Hematopoietic multipotent progenitor cell (in vitro differentiated cells): ENCODE results near the gene NAALADL2. TPM values are rescaled to one million over a fixed set of nuclear protein-coding genes. Genes with fewer than 3 reads are reported as not detected.
"Not testable (repeated sequence)": the region's sequence is repeated elsewhere in the genome, so short reads cannot be mapped to it uniquely, and the experiment has no call there.

Experiments
- DNase-seq, 3 donors: peaks; one replicate each; pipeline ENCODE4 v3.0.0-alpha.2; 2011 to 2015; ENCODE audit warnings: low read depth in 2 of 3, low spot score in 2 of 3
- total RNA-seq: library from RNA; depleted of rRNA; stranded (reverse); fragments of >200 nt; gene quantifications from one replicate; pipeline ENCODE4 v1.2.3, GENCODE V29; 2012

The NAALADL2 gene
- total RNA-seq, 1 donor = 4.6 TPM

DNA sequence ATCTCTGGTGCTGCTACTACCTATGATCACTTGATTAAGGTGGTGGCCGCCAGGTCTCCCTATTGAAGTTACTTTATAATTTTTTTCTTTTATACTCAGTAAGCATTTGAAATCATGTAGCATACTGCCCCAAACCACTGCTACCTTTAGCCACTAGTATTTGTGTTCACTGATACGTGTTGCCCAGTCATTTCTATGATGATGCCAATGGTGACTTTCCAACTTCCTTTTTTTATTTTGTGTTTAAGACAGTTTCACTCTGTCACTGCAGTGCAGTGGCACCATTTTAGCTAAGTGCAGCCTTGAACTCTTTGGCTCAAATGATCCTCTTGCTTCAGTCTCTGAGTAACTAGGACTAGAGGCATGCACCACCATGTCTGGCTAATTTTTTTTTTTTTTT is 598.2 kb downstream of the NAALADL2 start:
- no peak for DNase-seq

DNA sequence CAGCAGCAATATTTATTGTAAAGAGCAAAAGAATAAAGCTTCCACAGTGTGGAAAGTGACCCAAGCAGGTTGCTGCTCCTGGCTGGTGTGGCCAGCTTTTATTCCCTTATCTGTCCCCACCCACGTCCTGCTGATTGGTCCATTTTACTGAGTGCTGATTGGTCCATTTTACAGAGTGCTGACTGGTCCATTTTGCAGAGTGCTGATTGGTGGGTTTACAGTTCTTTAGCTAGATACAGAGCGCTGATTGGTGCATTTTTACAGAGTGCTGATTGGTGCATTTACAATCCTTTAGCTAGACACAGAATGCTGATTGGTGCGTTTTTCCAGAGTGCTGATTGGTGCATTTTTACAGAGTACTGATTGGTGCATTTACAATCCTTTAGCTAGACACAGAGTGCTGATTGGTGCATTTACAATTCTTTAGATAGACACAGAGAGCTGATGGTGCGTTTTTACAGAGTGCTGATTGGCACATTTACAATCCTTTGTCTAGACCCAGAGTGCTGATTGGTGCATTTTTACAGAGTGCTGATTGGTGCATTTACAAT is 601.8 kb downstream of the NAALADL2 start:
- not testable (repeated sequence) for DNase-seq

- DNase-seq = no peak
Observed at GRCh38 chr3:175464362-175464761, 605.2 kb downstream of the NAALADL2 start.

DNA sequence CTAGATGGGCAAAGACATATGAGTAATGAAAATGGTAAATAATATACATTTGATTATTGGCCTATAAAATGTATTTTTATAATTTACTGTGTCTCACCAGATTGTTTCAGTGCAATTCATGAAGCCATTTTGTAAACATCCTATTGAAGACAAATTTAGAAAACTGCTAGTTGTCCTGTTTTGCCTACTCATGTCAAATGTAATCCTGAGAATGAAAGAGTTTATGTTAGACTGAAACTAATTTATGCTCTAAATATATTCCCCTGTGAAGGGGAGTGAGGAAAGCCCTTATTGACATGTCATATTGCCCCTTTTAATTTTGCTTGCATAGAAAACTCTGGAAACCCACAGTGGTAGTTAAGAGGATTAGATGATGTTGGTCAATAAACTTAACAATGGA is 610.0 kb downstream of the NAALADL2 start:
- no peak for DNase-seq

DNA sequence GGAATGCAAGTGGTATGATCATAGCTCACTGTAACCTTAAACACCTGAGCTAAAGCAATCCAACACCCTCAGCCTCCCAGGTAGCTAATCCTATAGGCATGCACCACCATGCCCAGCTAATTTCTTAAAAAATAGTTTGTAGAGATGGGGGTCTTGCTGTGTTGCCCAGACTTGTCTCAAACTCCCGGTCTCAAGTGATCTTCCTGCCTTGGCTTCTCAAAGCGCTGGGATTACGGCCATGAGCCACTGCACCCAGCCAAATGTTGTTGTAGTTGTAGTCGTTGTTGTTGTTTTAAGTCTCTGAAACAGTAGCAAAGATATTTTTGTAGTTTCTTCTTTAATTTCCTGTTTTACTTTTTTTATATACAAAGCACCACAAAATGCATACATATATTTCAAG is 616.6 kb downstream of the NAALADL2 start:
- DNase-seq = no peak

DNA sequence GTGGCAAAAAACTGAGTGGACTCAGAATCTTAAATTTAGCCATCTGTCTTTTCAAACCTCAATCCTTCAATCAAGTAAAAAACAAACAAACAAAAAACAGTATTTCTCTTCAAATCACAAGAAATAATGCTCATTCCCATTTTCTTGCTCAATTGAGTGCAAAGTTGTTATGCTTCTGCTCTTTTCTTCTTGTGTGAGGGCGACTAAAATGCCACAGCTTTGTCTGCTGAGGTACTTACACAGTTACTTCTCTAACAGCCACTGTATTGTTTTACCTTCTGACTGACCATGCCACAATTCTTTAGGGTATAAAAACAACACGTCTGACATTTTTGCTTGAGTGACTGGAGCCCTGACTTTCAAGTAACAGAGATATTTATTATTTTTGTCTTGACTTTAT is 617.4 kb downstream of the NAALADL2 start:
- no peak for DNase-seq

- no peak for DNase-seq
Observed at GRCh38 chr3:175477651-175478224, 618.6 kb downstream of the NAALADL2 start.

GRCh38 chr3:175478301-175478700 is 619.2 kb downstream of the NAALADL2 start:
- DNase-seq = no peak

GRCh38 chr3:175479175-175479574 is 620.0 kb downstream of the NAALADL2 start:
- DNase-seq = no peak

GRCh38 chr3:175479800-175480199 is 620.7 kb downstream of the NAALADL2 start:
- DNase-seq = no peak

DNA sequence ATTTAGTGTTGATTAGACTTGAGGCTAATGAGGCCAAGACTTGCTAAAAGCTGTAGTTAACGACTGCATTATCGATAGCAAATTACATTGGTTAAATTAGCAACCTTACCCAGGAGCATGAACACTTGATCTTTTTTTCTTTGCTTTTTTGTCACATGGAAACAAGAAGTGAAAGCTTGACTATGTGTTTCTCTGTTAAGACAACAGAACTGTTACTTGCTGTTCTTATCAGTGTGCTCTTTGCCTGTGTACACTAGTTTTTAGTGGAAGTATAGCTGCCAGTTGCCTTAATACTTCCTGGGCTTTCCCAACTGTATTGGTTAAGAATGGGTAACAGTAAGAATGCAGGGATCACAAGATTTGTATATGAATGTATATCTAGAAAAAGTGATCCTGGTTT is 625.5 kb downstream of the NAALADL2 start:
- DNase-seq = no peak

DNA sequence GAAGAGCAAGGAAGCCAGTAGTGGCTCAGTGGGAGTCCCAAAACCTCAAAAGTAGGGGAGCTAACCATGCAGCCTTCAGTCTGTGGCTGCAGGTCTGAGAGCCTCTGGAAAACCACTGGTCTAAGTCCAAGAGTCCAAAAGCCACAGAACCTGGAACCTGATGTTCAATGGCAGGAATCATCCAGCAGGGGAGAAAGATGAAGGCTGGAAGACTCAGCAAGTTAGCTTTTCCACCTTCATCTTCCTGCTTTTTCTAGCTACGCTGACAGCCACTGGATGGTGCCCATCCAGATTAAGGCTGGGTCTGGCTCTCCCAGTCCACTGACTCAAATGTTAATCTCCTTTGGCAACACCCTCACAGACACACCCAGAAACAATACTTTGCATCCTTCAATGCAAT is 626.3 kb downstream of the NAALADL2 start:
- DNase-seq = no peak

DNA sequence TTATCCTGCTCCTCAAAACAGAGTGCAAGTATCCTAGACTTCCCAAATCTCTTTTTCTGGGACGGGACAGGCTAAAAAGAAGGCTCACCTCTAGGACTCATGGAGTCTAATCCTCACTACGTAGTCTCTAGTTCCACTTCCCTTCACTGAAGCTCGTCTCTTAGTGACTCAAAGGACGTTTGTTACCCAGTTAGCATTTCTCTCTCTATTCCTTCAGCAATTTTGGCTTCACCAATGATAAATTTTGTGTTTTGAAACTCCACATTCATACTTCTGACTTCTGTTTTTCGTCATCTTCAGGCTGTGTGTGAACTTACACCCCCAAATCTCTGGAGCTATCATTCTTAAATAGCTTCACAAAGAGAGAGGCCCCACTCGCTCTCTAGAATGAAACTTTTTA is 627.1 kb downstream of the NAALADL2 start:
- no peak for DNase-seq

- no peak for DNase-seq
Observed at GRCh38 chr3:175489406-175489805, 630.3 kb downstream of the NAALADL2 start.

DNA sequence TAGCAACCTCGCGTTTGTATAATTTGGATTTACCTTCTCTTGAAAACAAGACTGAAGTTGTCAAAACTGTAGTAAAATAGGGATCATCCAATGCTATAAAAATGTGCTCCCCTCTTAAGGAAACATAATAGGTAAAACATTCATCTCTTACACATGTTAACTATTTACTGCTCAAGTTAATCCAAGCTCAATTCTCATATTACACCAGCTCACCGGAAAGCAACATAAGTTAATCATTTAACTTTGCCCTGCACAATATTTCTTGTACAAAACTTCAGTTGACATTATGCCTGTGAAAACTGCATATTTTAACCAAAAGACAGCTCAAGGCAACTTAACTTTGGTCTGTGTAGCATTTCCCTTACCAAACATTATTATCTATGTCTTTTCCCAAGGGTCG is 634.2 kb downstream of the NAALADL2 start:
- DNase-seq = no peak

DNA sequence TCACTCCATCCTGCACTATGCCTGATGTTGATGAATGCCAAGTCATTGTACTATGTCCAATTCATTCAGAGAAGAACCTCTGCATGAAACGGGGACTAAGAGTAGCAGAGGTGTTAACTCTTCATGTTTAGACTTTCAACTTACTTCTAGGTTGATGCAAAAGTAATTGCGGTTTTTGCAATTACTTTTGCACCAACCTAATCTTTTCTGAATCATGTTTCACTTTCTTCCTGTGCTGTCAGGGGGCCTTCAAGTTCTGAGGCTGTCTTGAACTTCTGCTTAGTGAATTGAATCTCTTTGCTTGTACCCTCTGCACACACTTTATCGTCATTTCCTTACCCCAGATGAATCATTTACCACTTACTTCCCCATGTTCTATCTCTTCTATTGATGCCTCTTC is 636.2 kb downstream of the NAALADL2 start:
- DNase-seq = peak in 2 of 3 donors; percentile 31 to 67

GRCh38 chr3:175502155-175502554 is 643.0 kb downstream of the NAALADL2 start:
- DNase-seq = no peak

GRCh38 chr3:175511219-175511785 is 652.2 kb downstream of the NAALADL2 start:
- no peak for DNase-seq

DNA sequence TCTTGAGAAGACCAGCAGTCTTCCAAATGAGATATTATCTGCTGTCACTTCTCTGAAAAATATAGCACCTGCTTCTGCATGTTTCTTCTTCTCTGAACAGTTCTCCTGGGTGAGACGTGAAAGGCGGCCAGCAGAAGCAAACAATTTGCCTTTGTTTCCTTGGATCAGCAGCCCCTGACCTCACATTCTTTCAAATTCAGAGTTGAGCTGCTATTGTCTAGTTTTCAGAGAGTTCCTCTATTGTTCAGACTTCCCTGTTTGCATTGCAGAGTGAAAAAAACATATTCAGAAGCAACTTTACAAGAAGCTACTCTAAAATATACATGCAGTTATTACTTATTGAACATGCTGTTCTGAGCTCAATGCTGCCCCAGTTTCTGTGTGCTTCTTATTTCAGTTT is 653.6 kb downstream of the NAALADL2 start:
- peak in 1 of 3 donors; percentile 4 for DNase-seq

GRCh38 chr3:175518459-175518858 is 659.3 kb downstream of the NAALADL2 start:
- no peak for DNase-seq

DNA sequence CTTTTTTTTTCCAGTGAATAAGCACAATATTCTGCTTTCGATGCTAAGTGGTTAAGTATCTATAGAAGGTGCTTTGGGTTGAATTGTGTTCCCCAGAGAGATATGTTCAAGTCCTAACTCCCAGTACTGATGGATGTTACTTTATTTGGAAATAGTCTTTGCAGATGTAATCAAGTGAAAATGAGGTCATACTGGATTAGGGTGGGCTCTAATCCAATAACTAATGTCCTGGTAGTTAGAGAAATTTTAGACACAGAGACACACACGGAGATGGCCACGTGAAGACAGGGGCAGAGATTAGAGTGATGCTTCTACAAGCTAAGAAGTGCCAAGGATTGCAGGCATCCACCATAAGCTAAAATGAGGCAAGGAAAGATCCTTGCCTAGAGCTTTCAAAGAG is 662.3 kb downstream of the NAALADL2 start:
- no peak for DNase-seq

- DNase-seq = no peak
Observed at GRCh38 chr3:175526191-175526590, 667.1 kb downstream of the NAALADL2 start.
